GM04504 (cell line): ENCODE data around the gene DNAH8.

Source experiments
- DNase-seq: peaks from one replicate; pipeline ENCODE4 v3.0.0-alpha.2; 2012; ENCODE audit warnings: low read depth

Gene DNAH8

GRCh38 chr6:39053854-39054576 is 338.9 kb downstream of the DNAH8 start:
- DNase-seq, result no peak

GRCh38 chr6:39054577-39055142 is 339.5 kb downstream of the DNAH8 start:
- no peak for DNase-seq

- no peak for DNase-seq
Observed at GRCh38 chr6:39055661-39056060, 340.6 kb downstream of the DNAH8 start.

- DNase-seq, result no peak
Observed at GRCh38 chr6:39056191-39056590, 341.1 kb downstream of the DNAH8 start.

- DNase-seq, result no peak
Observed at GRCh38 chr6:39056681-39057080, 341.6 kb downstream of the DNAH8 start.

GRCh38 chr6:39057251-39058155 is 342.4 kb downstream of the DNAH8 start:
- no peak for DNase-seq

GRCh38 chr6:39058471-39059147 is 343.5 kb downstream of the DNAH8 start:
- no peak for DNase-seq

GRCh38 chr6:39059496-39060310 is 344.6 kb downstream of the DNAH8 start:
- DNase-seq, result no peak

GRCh38 chr6:39060467-39061160 is 345.5 kb downstream of the DNAH8 start:
- no peak for DNase-seq

GRCh38 chr6:39061182-39061581 is 346.1 kb downstream of the DNAH8 start:
- DNase-seq, result no peak

- no peak for DNase-seq
Observed at GRCh38 chr6:39061588-39061987, 346.5 kb downstream of the DNAH8 start.

- no peak for DNase-seq
Observed at GRCh38 chr6:39062014-39062740, 347.1 kb downstream of the DNAH8 start.

GRCh38 chr6:39063526-39063925 is 348.4 kb downstream of the DNAH8 start:
- no peak for DNase-seq

GRCh38 chr6:39065561-39065960 is 350.4 kb downstream of the DNAH8 start:
- no peak for DNase-seq

- no peak for DNase-seq
Observed at GRCh38 chr6:39068391-39068790, 353.3 kb downstream of the DNAH8 start.

- no peak for DNase-seq
Observed at GRCh38 chr6:39072830-39073229, 357.7 kb downstream of the DNAH8 start.

- DNase-seq, result no peak
Observed at GRCh38 chr6:39073471-39074355, 358.6 kb downstream of the DNAH8 start.

- no peak for DNase-seq
Observed at GRCh38 chr6:39074486-39074885, 359.4 kb downstream of the DNAH8 start.

- no peak for DNase-seq
Observed at GRCh38 chr6:39075010-39075686, 360.0 kb downstream of the DNAH8 start.
